Islet of Langerhans (tissue), 1 donor: Measurements from ENCODE around the gene ADARB2.

Experiments
- FAIRE-seq: peaks from one replicate; lab custom pipeline; 2011; peaks lifted over from hg19 to GRCh38; lab: Jason Lieb, UNC

Gene ADARB2

GRCh38 chr10:1149793-1150637, 587.3 kb downstream of the ADARB2 start:
- peak; percentile 93 for FAIRE-seq

DNA sequence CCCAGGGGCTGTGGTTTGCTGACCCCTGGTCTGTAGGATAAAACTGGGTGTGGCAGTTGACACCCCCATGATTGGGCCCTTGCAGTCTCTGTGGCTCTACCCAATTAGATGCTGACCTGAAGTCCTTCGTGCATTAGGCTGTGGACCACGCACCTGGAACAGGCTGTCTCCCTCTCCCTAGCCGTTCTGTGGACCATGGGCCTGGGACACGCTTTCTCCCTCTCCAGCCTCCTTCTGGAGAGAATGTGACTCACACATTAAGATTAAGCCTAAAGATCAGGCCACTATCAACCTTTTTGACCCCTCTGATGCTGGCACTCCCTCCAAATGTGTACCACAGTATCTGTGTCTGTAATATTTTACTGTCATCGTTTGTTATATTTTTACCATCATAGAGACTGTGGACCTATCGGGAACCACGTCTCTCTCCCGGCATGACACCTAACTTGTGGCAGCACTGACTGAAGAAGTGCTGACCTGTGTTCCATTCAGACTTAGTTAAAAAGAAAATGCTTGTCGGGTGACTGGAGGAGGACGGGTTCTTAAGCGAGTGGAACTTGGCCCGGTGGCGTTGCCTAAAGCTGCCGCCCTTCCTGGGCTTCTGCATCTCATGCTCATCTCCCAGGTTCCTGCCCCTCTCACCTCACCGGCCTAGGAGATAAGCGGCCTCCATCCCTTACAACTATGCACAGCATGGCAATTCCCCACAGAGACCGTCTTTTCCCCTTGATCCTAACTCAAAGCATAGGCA, 588.3 kb downstream of the ADARB2 start:
- FAIRE-seq, result no peak

DNA sequence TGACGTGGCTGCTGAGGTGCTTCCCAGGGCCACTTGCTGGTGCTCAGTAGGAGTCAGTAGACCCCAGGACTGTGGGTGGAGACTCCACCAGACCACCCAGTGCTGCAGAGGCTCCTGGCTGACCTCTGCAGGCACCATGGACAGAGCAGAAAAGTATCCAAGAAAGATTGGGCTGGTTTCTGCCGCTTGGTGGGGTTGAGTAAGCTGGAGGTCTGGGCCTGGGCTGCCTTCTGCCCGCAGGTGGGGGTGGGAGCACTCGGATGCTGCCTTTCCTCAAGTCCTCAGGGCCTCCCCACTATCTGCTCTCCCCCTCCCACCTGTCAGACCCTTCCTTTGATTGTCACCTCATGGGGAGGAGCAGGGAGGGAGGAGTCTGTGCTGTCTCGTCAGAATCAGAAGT, 589.5 kb downstream of the ADARB2 start:
- no peak for FAIRE-seq

DNA sequence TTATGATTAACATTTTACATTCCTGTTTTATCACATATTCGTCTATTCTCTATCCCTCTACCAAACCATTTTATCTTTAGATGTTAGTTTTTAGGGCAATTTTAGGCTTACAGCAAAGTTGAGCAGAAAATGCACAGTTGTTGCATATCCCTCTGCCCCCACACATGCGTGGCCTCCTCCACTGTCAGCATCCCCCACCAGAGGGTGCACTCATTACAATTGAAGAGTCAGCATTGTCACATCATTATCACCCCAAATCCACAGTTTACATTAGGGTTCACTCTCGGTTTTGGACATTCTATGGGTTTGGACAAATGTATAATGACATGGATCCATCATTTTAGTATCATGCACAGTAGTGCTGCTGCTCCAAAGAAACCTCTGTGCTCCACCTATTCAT, 594.7 kb downstream of the ADARB2 start:
- no peak for FAIRE-seq

DNA sequence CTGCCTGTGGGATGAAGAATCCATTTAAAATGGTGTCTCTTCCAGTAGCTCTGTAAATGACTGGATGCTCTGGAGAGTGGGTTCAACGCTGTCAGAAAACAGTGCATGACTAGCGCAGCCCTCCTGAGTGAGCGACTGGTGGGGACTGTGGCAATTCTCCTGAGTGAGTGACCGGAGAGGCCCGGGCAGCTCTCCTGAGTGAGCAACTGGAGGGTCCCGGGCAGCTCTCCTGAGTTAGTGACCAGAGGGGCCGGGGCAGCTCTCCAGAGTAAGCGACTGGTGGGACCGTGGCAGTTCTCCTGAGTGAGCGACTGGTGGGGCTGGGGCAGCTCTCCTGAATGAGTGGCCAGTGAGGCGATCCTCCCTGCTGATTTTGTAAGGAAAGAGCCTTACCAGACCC, 595.6 kb downstream of the ADARB2 start:
- FAIRE-seq, result no peak

DNA sequence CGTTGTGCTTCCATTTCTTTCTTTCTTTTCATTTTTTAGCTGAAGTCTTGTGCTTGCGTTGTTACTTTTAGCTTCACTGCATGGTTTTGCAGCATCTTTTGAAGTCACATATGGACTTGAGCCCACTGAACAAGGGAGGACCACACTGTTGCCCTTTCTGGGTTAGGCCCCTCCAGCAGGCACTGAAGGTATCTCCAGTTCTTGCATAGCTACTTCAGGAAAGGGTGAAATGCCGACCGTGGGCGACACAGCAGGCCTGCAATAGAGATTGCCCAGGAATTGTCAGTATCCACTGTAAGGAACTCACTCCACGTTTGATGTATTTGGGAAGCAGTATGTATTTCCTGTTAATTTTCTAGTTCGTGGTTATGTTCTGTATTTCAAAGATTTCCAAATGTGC, 596.1 kb downstream of the ADARB2 start:
- FAIRE-seq, result no peak

DNA sequence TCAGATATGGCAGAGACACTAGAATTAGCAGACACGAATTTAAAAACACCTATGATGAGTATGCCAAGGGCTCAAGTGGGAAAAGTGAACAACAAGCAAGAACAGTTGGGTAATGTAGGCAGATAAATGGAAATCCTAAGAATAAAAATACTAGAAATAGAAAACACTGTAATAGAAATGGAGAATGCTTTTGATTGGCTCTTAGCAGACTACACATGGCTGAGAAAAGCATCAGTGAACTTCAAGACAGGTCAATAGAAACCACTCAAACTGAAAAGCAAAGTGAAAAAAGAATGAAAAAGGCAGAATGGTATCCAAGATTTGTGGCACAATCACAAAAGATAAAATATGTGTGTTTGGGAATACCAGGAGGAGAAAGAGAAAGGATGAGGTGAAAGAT, 598.8 kb downstream of the ADARB2 start:
- FAIRE-seq, result no peak

DNA sequence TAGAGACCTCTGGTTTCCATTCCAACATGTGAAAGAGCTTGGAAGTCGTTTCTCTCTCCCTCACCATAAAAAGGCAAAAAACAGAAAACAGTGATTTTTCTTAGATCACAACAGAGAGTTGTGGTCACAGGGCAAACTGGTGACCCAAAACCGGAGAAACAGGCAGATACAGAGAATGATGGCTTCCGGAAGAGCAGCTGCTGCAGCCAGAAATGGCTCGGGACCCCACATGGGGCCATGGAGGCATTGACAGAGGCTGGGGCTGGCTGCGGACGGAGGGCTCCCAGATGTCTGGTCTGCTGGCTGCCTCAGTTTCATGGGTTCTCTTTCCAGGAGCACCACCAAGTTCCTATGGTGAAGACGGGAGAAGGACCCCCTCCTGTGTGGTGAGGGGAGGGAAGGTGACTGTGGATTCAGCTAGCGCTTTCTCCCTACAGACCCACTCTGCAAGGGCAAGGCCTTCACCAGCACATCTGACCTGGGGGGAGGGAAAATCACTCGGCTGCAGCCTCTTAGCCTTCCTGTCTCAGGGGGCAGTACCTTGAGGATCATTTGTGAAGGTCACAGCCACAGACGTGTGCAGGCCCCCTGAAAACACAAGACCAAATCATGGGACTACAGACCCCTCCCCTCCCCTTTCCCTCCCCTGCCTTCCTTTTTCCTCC, 599.7 kb downstream of the ADARB2 start:
- no peak for FAIRE-seq

DNA sequence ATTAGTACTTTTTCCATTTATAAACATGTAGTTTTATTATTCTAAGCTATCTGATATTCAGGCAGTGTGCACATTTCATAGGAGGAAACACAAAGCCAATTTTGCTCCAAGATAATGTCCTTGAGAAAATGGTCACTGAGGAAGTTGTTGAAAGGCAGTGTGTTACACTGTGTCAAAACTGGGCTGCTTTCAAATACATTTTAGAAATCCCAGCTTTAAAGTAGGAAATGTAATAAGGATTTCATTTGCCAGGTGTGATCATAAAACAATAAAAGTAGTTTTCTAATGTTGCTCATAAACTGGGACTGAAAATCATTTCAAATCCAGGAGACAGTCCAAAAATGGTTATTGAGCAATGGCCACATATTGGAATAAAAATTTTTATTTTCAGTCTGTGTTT, 601.1 kb downstream of the ADARB2 start:
- FAIRE-seq, result no peak

DNA sequence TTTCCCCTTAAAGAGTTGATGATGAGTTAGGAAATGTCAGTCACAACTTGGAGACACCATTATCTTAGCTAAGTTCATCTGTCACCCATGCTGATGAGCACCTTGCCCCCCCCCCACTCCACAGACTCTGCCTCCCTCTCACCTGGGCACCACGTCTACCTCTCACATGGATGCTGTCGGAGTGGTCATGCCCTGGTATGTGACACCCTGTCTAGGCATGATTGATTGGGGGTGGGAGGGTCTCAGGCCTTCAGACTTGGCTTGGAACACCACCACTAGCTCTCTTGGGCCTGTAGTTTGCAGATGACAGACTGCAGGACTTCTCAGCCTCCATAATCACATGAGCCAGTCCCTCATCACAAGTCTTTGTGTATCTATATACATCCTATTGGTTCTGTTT, 603.2 kb downstream of the ADARB2 start:
- FAIRE-seq, result no peak

- no peak for FAIRE-seq
These were observed 603.8 kb downstream of the ADARB2 start for GRCh38 chr10:1133495-1134045.

- FAIRE-seq, result no peak
These were observed 604.7 kb downstream of the ADARB2 start for GRCh38 chr10:1132584-1132983.

DNA sequence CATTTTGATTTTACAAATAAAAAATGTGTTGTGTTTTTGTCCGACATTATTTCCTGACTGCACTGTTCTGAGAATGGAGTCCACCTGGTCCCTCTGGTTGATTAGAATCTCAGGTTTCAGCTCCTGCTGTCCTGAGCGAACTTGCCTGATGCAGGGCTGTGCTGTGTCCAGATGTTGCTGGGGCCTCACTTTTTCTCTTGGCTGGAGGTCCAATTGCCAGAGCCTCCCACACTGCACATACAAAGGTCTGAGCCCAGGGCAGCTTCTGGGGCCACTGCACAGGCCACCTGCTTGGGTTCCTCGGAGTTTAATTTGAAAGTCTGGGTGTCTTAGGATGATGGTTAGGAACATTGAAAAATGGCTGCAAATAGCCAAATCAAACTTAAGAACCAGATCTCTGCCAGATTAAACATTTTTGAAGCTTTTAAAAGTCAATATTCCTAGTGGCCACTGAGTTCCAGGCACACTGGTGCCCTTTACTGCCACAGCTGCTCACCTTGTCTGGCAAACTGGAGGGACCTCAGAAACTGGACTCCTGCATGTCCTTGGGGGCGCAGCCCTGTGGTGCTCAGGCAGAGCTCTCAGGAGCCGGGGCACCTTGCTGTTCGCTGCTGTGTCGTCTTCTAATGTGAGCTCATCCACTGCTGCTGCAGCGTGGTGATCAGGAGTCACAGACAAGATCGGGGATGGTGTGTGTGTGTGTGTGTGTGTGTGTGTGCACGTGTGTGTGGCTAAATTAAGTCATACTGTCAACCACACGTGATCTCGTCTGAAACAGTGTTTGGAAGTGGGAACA, 606.1 kb downstream of the ADARB2 start:
- no peak for FAIRE-seq

DNA sequence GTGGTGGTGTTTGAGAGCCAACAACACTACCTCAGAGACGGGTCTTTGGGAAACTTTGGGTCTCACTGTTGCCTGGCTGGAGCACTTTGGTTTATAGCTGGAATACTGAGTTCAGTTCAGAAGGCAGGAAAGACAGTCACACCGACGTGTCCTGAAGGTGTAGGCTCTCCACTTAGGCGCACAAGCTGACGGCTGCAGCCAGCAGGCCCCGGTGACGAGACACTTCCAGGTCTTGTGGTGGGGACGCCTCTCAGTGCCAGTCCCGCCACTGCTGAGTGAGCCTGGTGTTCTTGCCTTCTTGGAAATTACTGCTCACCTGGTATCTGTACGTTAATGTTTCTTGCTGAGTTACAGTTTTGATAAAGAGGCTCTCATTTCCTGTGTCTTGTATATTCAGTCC, 607.1 kb downstream of the ADARB2 start:
- no peak for FAIRE-seq

GRCh38 chr10:1128649-1129048, 608.7 kb downstream of the ADARB2 start:
- no peak for FAIRE-seq

- no peak for FAIRE-seq
These were observed 609.2 kb downstream of the ADARB2 start for GRCh38 chr10:1128115-1128514.

- FAIRE-seq, result no peak
These were observed 609.7 kb downstream of the ADARB2 start for GRCh38 chr10:1127629-1128028.
